ENCODE results near the gene CSF3. TPM values are rescaled to one million over a fixed set of nuclear protein-coding genes. Genes with fewer than 3 reads are reported as not detected.

CSF3 gene
- 0.18 and 1.7 TPM in 2 replicates for total RNA-seq

GRCh38 chr17:40015005-40015997, at the start of gene CSF3:
TSS of gene CSF3 (plus strand) at chr17:40015440. CDS start at chr17:40015475, 35 bp downstream.

DNA sequence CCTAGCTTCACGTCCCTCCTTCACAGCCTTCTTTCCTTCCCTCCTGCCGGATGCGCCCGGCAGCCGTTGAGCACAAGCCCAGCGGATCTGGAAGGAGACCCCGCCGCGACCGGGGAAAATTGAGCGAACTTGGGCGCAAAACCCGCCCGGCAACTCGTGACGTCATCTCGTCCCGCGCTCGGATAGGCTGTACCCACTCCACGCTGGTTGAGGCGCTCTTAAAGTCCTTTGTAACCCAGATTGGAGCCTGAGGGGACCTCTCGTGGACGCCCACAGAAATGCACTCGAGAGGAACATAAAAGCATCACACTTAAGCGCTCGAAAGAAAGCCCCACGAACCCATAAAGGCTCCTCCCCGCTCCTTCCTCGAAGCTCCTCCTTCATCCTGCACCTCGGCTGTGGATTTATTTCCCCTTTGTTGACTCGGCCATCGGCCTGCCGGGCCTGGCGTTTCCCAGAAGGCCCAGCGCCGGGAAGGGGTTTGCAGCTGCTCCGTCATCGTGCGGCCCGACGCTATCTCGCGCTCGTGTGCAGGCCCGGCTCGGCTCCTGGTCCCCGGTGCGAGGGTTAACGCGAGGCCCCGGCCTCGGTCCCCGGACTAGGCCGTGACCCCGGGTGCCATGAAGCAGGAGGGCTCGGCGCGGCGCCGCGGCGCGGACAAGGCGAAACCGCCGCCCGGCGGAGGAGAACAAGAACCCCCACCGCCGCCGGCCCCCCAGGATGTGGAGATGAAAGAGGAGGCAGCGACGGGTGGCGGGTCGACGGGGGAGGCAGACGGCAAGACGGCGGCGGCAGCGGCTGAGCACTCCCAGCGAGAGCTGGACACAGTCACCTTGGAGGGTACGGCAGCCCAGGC, 34.7 kb upstream of the CSF3 start, which contains the start of gene PSMD3:
Gene PSMD3, plus strand, starts transcription at position 457 of the 856 bp plus-strand sequence. Its CDS starts 164 bp downstream, at position 621.

GRCh38 chr17:40062329-40063186, 47.3 kb downstream of the CSF3 start, which contains the start of gene THRA:
TSS of gene THRA (plus strand) at chr17:40062965. CDS start at chr17:40074489, 11,524 bp downstream.

Other genes starting within 250 kb of the CSF3 start
- not detected in 2 replicates for gene IKZF3, start 151.1 kb upstream of the CSF3 start, total RNA-seq
- not detected in 2 replicates for gene ZPBP2, start 147.2 kb upstream of the CSF3 start, total RNA-seq
- 0.58 and 1.4 TPM in 2 replicates for gene GSDMB, start 96.8 kb upstream of the CSF3 start, total RNA-seq
- 40.4 and 45.8 TPM in 2 replicates for gene ORMDL3, start 87.8 kb upstream of the CSF3 start, total RNA-seq
- gene LRRC3C, start 87.7 kb upstream of the CSF3 start, total RNA-seq: not detected in 2 replicates
- not detected in 2 replicates for gene GSDMA, start 52.4 kb upstream of the CSF3 start, total RNA-seq
- 191 and 226 TPM in 2 replicates for gene PSMD3, start 34.6 kb upstream of the CSF3 start, total RNA-seq
- 97.7 and 99.8 TPM in 2 replicates for gene MED24, start 39.0 kb downstream of the CSF3 start, total RNA-seq
- 23.6 and 33.7 TPM in 2 replicates for gene THRA, start 47.5 kb downstream of the CSF3 start, total RNA-seq
- 4.9 and 5.8 TPM in 2 replicates for gene NR1D1, start 85.1 kb downstream of the CSF3 start, total RNA-seq
- 35.5 and 50.3 TPM in 2 replicates for gene MSL1, start 106.5 kb downstream of the CSF3 start, total RNA-seq
- gene CASC3, start 125.1 kb downstream of the CSF3 start, total RNA-seq: 26.2 and 26.4 TPM in 2 replicates
- 10.3 and 13.5 TPM in 2 replicates for gene RAPGEFL1, start 162.0 kb downstream of the CSF3 start, total RNA-seq
- 4.9 and 9.6 TPM in 2 replicates for gene WIPF2, start 203.9 kb downstream of the CSF3 start, total RNA-seq

Measured in myometrial cell (primary cell).